ENCODE data around the gene TTC22.

TTC22 gene

GRCh38 chr1:54838565-54839180 lies 37.5 kb upstream of the TTC22 start:
- TF ChIP-seq ZFX (IDR thresholded peaks at IDR 0.05; ENCODE audit: borderline replicate concordance): no peak
- TF ChIP-seq CTCF (IDR thresholded peaks at IDR 0.05): no peak
- no peak overlapping the region for H3K27ac ChIP-seq

- TF ChIP-seq CTCF (IDR thresholded peaks at IDR 0.05): no peak
- TF ChIP-seq ZFX (IDR thresholded peaks at IDR 0.05; ENCODE audit: borderline replicate concordance): no peak
- H3K27ac ChIP-seq: no peak overlapping the region
Measured at GRCh38 chr1:54837002-54837853, 36.1 kb upstream of the TTC22 start.

- H3K27ac ChIP-seq: no peak overlapping the region
- TF ChIP-seq ZFX (IDR thresholded peaks at IDR 0.05; ENCODE audit: borderline replicate concordance): no peak
- no peak for TF ChIP-seq CTCF (IDR thresholded peaks at IDR 0.05)
Measured at GRCh38 chr1:54836594-54836993, 35.5 kb upstream of the TTC22 start.

- TF ChIP-seq CTCF (IDR thresholded peaks at IDR 0.05): no peak
- no peak for TF ChIP-seq ZFX (IDR thresholded peaks at IDR 0.05; ENCODE audit: borderline replicate concordance)
Measured at GRCh38 chr1:54835970-54836369, 34.8 kb upstream of the TTC22 start.

GRCh38 chr1:54835131-54835898 lies 34.2 kb upstream of the TTC22 start:
- H3K27ac ChIP-seq: no peak overlapping the region
- TF ChIP-seq ZFX (IDR thresholded peaks at IDR 0.05; ENCODE audit: borderline replicate concordance) (no peak), CTCF (IDR thresholded peaks at IDR 0.05) (no peak)

More at GRCh38 chr1:54835970-54836369, 34.8 kb upstream of the TTC22 start:
- H3K27ac ChIP-seq: no peak overlapping the region

GRCh38 chr1:54834007-54834541 lies 33.0 kb upstream of the TTC22 start:
- no peak overlapping the region for H3K27ac ChIP-seq
- TF ChIP-seq CTCF (IDR thresholded peaks at IDR 0.05) (no peak), ZFX (IDR thresholded peaks at IDR 0.05; ENCODE audit: borderline replicate concordance) (no peak)
